ENCODE data around the gene PRKAG2. TPM values are rescaled to one million over a fixed set of nuclear protein-coding genes. Genes with fewer than 3 reads are reported as not detected.

The PRKAG2 gene
- total RNA-seq, 3 donors from 2014 or later, result 32.3 to 56.6 (median 34.4) TPM

DNA sequence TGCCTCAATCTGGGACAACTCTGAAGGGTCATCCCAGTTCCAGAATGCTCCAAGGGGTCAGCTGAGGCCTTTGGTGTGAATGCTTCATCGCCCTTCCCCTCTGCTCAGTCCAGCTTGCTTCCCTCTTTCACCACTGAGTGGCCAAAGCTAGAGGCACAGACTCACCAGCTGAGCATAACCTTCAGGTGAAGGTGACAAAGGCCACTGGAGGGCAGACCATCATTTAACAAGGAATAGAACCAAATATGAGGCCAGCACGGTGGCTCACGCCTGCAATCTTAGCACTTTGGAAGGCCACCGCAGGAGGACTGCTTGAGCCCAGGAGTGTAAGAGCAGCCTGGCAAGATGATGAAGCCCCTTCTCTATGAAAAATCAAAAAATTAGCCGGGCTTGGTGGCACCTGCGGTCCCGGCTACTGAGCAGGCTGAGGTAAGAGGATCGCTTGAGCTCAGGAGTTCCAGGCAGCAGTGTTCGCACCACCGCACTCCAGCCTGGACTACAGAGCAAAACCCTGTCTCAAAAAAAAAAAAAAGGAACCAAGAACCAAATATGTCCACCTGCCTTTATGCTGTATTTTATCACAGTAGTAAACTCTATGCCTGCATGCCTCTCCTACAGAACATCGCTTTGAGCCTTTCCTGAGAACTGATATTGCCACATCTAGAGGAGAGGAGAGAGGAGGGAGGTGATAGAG is 13.4 kb downstream of the PRKAG2 start:
- intact Hi-C loops (cut with DNase I; ENCODE audit: low total_unique reads), result no loop called here
- Histone ChIP-seq H3K27ac (no peak overlapping the region), H3K4me1 (peaks cover 0 to 8% of the 10 kb centered on the region in 2 donors), H3K4me3 (no peak overlapping the region), H3K9me3 (no peaks in the 10 kb centered on the region), H3K36me3 (no peaks in the 10 kb centered on the region), H3K27me3 (no peaks in the 10 kb centered on the region)
- no peak for TF ChIP-seq CTCF (IDR thresholded peaks at IDR 0.05)
- TF ChIP-seq POLR2AphosphoS5 (IDR thresholded peaks at IDR 0.05), result no peak
- TF ChIP-seq POLR2A (IDR thresholded peaks at IDR 0.05), result no peak
- DNase-seq (ENCODE audit: low spot score in 2 of 2), result no peak

DNA sequence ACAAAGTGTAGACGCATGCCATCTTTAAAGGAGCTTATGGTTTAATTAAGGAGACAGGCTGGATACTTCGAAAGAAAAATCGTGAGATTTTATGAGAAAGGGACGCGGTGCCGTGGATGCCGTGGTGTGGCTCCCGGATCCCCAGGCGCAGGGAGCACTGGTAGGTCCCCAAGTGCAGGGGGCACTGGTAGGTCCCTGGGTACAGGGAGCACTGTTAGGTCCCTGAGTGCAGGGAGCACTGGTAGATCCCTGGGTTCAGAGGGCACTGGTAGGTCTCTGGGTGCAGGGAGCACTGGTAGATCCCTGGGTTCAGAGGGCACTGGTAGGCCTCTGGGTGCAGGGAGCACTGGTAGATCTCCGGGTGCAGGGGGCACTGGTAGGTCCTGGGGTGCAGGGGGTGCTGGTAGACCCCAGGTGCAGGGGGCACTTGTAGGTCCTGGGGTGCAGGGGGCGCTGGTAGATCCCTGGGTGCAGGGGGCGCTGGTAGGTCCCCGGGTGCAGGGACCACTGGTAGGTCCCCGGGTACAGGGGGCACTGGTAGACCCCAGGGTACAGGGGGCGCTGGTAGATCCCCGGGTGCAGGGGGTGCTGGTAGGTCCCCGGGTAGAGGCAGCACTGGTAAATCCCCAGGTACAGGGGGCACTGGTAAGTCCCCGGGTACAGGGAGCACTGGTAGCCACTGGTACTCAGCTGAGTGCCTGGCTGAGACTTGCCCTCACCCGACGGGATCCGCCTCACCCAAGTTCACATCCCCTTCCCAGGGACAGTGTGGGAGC is 14.1 kb downstream of the PRKAG2 start:
- intact Hi-C loops (cut with DNase I; ENCODE audit: low total_unique reads), result no loop called here

DNA sequence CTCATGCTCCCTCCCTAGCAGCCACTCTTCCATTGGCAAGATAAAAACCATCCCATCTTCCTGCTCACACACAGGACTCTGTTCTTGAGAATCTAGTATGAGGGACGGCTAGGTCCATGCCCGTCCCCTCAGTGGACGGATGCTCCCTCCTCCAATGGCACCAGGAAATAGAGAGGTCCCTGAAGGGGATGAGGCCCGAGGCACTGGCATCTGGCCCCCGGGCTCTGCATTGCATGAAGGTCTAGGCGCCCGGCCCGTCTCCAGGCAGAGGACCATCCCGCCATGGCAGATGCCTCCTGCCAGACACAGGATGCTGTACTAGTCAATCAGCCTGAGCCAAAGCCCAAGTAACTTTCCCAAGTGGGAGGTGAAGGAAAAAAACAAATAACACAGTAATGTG is 15.0 kb downstream of the PRKAG2 start:
- Histone ChIP-seq H3K27me3 (no peaks in the 10 kb centered on the region), H3K36me3 (no peaks in the 10 kb centered on the region), H3K9me3 (no peaks in the 10 kb centered on the region), H3K4me1 (no peaks in the 10 kb centered on the region), H3K4me3 (no peak overlapping the region), H3K27ac (no peak overlapping the region)
- intact Hi-C loops (cut with DNase I; ENCODE audit: low total_unique reads), result no loop called here
- TF ChIP-seq POLR2AphosphoS5 (IDR thresholded peaks at IDR 0.05), result no peak
- no peak for DNase-seq (ENCODE audit: low spot score in 2 of 2)

More for the DNA sequence above, 14.1 kb downstream of the PRKAG2 start:
- Histone ChIP-seq H3K9me3 (no peaks in the 10 kb centered on the region), H3K4me1 (peaks cover 0 to 1% of the 10 kb centered on the region in 2 donors), H3K27ac (no peak overlapping the region), H3K4me3 (no peak overlapping the region), H3K36me3 (no peaks in the 10 kb centered on the region), H3K27me3 (no peaks in the 10 kb centered on the region)
- TF ChIP-seq CTCF (IDR thresholded peaks at IDR 0.05), result no peak
- DNase-seq (ENCODE audit: low spot score in 2 of 2), result no peak

DNA sequence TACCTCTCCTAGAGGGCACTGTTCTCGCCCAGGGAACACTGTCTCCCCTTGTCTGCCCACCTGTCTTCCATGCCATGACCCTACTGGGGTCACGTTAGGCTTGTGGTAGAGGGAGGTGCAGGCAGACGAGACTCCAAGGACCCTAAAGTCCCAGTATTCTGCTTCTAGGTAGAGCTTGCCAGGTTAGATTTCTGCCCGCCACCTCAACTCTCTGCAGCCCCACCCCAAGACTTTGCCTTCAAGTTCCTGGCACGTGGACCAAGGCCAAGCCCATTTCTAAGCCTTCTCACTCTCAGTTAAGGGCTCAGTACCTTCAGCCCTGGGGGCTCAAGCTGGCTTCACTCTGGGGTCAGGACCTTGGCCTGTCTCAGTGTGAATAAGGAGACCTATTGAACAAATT is 16.1 kb downstream of the PRKAG2 start:
- no peaks in the 10 kb centered on the region for H3K36me3 ChIP-seq
- no peaks in the 10 kb centered on the region for H3K27me3 ChIP-seq
- DNase-seq (ENCODE audit: low spot score in 2 of 2), result no peak
- no peaks in the 10 kb centered on the region for H3K4me1 ChIP-seq
- TF ChIP-seq POLR2A (IDR thresholded peaks at IDR 0.05) (no peak), CTCF (IDR thresholded peaks at IDR 0.05) (no peak), POLR2AphosphoS5 (IDR thresholded peaks at IDR 0.05) (no peak)
- no peak overlapping the region for H3K27ac ChIP-seq
- no peaks in the 10 kb centered on the region for H3K9me3 ChIP-seq
- intact Hi-C loops (cut with DNase I; ENCODE audit: low total_unique reads), result no loop called here
- no peak overlapping the region for H3K4me3 ChIP-seq

DNA sequence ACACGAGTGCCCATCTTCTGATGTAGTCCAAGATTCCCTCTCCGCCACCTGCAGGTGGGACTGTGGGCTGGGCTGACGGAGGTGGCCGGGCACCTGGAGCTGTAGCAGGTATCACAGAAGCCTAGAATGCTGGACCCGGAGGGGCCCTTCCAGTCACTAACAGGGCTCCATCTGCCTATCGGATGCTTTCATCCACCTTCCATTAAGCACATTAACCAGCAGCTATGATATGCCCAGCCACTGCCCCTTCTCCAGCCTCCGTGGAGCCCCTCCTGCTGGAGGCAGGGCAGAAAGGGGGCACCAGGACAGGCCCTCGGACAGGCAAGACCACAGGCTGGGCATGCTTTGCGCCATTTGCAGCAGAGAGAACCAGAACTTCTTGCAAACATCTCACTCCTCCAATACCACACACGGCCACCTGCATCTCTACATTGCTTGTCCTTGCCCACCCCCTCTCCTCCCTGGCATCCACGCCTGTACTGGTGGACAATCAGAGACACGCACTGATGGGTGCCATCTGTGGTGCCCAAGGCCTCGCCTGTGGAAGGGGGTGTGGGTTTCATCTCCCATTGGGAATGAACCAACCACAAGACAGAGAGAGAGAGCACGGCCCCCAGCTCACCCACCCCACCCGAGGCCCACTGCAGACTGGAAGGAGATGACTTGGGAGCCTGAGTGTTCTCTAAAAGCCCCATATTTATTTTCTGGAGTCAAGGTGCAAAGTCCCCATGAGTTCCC is 16.8 kb downstream of the PRKAG2 start:
- no peaks in the 10 kb centered on the region for H3K4me1 ChIP-seq
- TF ChIP-seq POLR2AphosphoS5 (IDR thresholded peaks at IDR 0.05), result no peak
- TF ChIP-seq POLR2A (IDR thresholded peaks at IDR 0.05), result no peak
- no peak for TF ChIP-seq CTCF (IDR thresholded peaks at IDR 0.05)
- no peaks in the 10 kb centered on the region for H3K9me3 ChIP-seq
- intact Hi-C loops (cut with DNase I; ENCODE audit: low total_unique reads), result no loop called here
- no peak overlapping the region for H3K4me3 ChIP-seq
- no peaks in the 10 kb centered on the region for H3K27me3 ChIP-seq
- H3K27ac ChIP-seq, result no peak overlapping the region
- DNase-seq (ENCODE audit: low spot score in 2 of 2), result no peak
- no peaks in the 10 kb centered on the region for H3K36me3 ChIP-seq

Measured in breast epithelium (tissue), 4 donors.